ENCODE data around the gene CRCP.

DNA sequence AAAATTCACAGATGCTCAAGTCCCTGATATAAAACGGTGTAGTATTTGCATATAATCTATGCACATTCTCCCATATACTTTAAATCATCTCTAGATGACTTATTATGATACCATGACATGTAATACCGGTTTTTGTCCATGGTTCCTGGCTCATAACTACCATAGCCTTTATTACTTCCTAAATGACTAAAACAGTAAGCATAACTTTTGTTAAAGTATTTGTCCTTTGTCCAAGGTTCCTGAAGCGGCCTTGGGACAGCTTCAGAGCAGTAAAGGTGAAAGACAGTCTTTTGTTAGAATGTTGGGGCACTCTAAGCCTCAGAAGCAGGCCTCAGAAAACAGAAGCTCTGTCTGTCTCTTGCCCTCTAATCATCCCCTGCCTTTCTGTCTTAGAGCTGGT, 4.0 kb downstream of the CRCP start:
- TF ChIP-seq, protein P1, sequence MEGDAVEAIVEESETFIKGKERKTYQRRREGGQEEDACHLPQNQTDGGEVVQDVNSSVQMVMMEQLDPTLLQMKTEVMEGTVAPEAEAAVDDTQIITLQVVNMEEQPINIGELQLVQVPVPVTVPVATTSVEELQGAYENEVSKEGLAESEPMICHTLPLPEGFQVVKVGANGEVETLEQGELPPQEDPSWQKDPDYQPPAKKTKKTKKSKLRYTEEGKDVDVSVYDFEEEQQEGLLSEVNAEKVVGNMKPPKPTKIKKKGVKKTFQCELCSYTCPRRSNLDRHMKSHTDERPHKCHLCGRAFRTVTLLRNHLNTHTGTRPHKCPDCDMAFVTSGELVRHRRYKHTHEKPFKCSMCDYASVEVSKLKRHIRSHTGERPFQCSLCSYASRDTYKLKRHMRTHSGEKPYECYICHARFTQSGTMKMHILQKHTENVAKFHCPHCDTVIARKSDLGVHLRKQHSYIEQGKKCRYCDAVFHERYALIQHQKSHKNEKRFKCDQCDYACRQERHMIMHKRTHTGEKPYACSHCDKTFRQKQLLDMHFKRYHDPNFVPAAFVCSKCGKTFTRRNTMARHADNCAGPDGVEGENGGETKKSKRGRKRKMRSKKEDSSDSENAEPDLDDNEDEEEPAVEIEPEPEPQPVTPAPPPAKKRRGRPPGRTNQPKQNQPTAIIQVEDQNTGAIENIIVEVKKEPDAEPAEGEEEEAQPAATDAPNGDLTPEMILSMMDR (IDR thresholded peaks at IDR 0.05) = no peak
- TF ChIP-seq POLR2A (IDR thresholded peaks at IDR 0.05) = no peak

Data from testis (tissue), 2 donors.